HG03045 (cell line): ENCODE data around the gene WDR53.
"Not testable (repeated sequence)": the region's sequence is repeated elsewhere in the genome, so short reads cannot be mapped to it uniquely, and the experiment has no call there.

Experiments
- ATAC-seq: cut with Tn5 transposase; IDR thresholded peaks from one replicate; pipeline ENCODE4 v1.9.1; 2021; ENCODE audit warnings: mild to moderate bottlenecking, moderate library complexity; ENCODE audit not compliant: unreplicated experiment

The WDR53 gene

DNA sequence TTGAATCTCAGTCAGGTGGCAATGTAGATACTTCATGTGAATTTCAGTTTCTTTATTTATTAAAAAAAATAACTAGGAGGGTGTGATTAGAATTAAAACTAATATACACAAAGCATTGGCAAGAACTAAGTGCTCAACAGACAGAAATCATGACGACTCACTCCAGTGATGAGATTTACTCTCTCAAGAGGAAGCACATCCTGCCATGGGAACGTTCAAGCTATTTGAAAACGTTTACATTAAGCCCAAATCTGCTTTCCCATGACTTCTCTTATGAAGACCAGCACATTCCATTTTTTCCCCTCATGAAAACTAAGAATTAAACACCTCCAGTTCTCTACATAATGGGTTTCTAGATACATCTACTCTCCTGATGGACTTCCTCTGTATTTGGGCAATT, 8.5 kb downstream of the WDR53 start:
- no peak for ATAC-seq

DNA sequence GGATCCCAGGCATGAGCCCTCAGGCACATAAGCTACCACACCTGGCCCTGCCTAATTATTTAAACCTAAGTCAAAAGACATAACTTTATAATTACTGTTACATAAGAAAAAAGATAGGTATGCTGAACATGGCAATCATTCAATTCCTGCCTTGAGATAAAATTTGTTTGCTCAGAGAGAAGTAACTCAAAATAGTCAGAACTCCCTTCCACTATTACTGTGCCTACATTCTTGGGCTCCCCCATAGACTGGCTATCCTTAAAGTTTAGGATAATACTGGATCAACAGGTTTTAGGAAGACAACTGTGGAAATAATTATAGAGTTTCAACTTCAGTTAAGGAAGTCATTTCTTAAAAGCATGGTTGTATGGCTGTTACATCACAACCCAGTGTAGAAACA, 9.9 kb downstream of the WDR53 start:
- no peak for ATAC-seq

DNA sequence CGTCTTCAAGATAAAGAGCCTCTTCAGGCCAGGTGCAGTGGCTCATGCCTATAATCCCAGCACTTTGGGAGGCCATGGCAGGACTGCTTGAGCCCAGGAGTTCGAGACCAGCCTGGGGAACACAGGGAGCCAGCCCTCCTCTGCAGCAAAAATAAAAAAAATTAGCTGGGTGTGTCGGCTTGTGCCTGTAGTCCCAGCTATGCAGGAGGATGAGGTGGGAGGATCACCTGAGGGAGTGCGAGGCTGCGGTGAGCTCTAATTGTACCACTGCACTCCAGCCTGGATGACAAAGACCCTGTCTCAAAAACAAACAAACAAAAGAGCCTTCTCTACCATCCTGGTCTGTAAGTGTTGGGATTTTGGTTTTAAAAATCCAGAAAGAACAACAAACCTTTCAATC, 11.1 kb downstream of the WDR53 start:
- no peak for ATAC-seq

DNA sequence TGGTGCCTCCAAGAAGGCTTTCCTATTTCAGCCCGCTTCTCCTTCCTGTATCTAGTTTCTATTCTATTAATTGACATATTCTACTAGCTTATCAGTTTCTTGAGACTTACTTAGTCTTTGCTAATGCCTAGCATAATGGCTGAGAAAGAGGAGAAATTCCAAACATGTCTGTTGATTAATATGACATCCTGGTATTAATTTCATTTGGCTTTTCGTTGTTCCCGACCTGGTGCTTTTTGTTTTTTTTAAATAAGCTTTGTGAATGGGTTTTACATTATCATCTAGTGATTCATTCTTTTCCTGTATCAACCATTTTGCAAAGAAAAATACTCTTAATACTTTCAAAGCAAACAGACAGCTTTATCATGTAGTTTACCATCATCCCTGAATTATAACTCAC, 13.1 kb downstream of the WDR53 start:
- ATAC-seq: no peak

DNA sequence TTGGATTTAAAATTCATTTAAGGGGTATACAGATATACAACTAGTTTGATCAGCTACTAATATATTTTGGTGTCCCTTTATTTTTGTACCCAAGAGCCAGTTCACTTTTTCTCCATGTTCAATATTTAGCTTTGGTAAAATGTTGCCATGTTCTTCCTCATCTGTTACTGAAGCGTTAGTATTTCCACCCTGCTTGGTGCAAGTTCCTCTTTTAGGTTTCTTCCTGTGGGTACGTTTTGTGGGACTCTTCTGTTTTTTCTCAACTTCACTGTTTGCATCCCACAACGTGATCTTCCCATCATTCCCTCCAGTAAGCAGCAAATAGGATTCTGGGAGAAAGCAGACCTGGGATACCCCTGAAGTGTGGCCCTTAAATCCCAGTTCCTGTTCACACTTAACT, 14.1 kb downstream of the WDR53 start:
- ATAC-seq: no peak

DNA sequence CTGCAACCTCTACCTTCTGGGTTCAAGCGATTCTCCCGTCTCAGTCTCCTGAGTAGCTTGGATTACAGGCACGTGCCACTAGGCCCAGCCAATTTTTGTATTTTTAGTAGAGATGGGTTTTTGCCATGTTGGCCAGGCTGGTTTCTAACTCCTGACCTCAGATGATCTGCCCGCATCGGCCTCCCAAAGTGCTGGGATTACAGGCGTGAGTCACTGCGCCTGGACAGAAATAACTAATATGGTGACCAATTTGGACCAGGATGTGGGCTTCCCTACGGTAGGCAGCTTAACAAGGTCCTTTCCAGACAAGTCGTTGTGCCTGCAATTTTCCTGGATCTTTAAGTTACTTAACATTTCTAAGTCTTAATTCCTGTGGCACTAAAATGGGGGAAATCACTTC, 14.8 kb downstream of the WDR53 start:
- no peak for ATAC-seq

DNA sequence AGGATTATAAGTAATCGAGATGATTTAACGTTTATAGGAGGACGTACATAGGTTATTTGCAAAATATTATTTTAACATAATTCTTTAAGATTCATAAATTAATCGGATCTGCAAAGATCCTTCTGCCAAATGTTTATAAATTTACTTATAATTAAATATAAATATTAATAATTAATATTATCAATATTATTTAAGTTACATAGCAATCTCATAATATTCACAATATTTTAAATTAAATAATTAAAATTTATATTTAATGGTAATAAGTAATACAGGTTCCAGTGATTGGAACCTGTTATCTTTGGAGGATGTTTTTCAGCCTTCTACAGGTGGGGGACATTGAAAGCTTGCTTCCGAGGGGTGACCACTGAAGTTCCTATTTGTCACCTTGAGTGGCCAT, 16.1 kb downstream of the WDR53 start:
- no peak for ATAC-seq

DNA sequence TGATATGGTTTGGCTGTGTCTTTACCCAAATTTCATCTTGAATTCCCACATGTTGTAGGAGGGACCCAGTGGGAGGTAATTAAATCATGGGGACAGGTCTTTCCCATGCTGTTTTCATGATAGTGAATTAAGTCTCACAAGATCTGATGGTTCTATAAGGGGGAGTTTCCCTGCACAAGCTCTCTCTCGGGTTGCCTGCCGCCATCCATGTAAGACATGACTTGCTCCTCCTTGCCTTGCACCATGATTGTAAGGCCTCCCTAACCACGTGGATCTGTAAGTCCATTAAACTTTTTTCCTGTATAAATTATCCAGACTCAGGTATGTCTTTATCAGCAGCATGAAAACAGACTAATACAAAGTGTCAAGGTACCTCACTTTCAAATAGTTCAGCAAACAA, 18.2 kb downstream of the WDR53 start:
- ATAC-seq: not testable (repeated sequence)

DNA sequence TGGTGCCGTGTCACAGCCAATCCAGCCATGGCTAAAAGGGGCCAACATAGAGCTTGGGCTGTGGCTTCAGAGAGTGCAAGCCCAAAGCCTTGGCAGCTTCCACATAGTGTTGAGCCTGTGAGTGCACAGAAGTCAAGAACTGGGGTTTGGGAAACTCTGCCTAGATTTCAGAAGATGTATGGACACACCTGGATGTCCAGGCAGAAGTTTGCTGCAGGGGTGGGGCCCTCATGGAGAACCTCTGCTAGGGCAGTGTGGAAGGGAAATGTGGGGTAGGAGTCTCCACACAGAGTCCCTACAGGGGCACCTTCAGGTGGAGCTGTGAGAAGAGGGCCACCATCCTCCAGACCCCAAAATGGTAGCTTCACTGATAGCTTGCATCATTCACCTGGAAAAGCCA, 19.0 kb downstream of the WDR53 start:
- not testable (repeated sequence) for ATAC-seq

DNA sequence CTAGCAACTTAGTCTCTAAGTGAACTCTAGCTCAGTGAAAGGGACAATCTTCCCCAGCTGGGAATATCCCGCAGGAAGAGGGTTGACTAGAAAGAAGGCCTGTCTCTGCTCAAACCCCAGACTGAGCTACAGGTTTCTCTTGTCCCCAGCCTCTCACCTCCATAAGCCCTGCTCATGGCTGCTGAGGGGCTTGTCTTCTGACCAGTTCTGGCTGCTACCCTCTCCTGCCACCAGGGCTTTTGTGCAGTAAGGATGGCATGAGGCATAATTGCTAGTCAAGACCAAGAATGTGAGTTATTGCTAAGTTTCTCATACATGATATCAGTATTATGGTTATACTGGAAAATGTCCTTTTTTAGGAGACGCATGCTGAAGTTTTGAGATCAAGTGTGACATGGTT, 21.3 kb downstream of the WDR53 start:
- no peak for ATAC-seq

DNA sequence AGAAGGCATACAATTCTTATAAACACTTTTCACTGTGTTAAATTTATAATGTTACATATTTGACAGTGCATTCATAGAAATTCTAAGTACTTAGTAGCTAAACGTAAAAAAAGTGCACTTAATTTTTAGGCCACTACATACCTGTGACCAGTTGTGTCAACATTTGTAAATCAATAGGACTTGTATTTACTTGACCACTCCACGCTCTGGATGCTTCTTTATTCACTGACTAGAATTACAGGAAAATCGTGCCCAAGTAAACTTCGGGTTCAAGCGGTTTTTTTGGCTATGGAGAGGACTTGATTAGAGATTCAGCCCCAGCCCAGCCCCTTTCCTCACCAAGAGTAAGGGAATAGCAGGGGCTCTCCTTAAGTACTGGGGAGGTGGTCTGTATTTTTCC, 21.8 kb downstream of the WDR53 start:
- no peak for ATAC-seq

DNA sequence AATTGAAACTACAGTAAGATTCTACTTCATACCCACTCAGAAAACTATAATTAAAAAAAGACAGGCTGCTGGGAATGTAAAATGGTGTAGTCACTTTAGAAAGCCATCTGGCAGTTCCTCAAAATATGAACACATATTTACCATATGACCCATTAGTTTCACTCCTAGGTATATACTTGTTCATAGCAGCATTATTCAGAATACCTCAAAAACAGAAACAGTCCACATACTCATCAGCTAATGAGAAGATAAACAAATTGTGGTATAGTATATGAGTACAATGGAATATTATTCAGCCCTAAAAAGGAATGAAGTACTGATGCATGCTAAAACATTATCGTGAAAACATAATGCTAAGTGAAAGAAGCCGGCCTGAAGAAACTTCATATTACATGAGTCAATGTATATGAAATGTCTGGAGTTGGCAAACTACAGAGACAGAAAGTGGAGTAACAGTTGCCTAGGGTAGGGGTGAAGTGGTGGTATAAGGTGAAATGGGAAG, 23.8 kb downstream of the WDR53 start:
- ATAC-seq: no peak

DNA sequence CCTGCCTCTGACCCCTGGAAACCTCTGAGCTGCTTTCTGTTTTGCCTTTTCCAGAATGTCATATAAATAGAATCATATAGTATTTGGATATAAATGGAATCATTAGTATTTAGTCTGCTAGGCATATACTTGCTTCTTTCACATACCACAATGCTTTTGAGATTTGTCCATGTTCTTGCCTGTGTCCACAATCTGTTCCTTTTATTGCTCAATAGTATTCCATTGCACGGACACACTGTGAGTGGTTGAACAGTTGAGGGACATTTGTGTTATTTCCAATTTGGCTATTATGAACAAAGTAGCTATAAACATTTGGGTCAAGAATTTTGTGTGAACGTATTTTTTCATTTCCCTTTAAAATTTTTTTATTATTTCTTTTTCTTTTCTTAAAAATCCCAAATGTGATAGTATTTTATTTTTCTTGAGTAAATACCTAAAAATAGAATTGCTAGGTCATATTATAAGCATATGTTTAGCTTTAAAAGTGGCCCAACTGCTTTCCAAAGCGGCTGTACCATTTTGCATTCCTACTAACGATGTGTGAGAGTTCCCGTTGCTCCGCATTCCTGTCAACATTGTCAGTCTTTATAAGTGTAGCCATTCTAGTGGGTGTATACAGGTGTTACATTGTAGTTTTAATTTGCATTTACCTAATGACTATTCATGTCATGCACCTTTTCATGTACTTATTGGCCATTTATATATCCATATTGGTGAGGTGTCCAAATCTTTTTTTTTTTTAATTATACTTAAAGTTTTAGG, 26.5 kb downstream of the WDR53 start:
- ATAC-seq: no peak

DNA sequence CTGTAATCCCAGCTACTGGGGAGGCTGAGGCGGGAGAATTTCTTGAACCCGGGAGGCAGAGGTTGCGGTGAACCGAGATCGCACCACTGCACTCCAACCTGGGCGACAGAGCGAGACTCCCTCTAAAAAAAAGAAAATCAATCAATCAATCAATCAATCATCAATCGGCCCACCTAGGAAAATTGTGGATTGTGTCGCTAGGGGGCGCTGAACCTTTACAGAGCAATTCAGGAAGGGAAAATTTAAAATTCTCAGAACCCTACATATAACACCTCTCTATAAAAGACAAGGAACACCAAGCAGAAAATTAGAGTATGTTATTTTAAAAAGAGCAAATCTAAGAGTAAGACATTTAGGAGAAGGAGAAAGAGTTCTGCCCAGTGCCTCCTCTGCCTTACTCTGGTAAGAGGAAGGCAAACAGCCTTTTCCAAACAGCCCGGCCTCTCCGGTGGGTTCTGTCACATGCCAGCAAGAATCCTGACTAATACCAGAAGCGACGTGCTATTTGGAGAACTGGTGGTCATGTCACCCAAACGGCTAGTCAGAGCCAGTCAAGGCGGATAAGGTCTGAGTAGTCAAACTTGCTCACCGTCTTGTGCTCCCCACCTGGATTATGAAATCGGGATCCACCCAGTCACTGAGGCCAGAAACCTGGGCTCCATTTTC, 30.9 kb downstream of the WDR53 start:
- ATAC-seq: no peak

DNA sequence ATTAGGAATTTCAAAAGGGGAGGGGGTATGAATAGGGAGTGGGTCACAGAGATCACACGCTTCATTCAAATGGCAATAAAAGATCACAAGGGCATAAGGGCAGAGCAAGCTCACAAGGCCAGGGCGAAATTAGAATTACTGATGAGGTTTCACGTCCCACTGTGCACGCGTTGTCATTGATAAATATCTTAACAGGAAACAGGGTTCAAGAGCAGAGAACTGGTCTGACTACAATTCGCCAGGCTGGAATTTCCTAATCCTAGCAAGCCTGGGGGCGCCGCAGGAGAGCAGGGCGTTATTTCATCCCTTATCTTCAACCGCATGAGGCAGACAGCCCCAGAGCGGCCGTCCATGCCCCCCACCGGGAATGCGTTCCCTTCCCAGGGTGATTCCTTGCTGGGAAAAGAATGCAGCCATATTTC, 35.1 kb downstream of the WDR53 start:
- ATAC-seq: no peak

DNA sequence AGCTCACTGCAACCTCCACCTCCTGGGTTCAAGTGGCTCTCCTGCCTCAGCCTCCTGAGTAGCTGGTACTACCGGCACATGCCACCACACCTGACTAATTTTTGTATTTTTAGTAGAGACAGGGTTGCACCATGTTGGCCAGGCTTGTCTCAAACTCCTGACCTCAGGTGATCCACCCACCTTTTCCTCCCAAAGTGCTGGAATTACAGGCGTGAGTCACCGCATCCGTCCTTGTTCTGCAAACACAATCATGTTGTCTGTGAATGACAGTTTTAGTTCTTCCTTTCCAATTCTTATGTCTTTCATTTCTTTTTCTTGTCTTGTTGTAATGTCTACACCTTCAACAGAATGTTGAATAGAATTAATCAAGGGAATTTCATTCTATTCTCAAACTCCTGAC, 36.9 kb downstream of the WDR53 start:
- no peak for ATAC-seq

DNA sequence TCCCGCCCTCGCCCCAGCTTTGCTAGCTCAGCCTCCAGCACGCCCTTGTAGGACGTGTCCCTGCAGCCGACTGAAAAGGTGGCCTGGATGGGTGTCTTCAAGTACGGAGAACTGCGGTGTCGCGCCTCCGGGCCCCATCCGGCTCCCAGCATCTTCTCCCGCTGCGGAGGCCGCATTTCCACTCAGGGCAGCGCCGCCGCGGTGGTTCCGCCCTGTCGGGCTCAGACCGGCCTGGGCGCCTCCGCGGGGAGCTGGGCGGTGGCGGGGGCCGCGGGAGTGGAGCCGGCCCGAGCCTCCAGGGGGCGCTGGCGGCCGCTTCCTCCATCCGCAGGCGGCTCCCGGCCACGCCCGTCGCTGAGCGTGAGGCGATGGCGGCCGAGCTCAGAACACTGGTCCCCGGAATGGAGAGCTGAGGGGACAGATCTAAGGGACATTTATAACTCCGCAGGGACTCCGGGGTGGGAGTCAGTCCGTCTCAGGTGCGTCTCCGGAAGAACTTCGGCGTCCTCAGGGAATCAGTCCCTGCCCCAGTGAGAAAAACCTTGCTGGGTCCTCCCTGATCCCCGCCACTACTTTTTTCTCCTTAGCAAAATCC, 39.6 kb downstream of the WDR53 start:
- peak; percentile 82 for ATAC-seq

DNA sequence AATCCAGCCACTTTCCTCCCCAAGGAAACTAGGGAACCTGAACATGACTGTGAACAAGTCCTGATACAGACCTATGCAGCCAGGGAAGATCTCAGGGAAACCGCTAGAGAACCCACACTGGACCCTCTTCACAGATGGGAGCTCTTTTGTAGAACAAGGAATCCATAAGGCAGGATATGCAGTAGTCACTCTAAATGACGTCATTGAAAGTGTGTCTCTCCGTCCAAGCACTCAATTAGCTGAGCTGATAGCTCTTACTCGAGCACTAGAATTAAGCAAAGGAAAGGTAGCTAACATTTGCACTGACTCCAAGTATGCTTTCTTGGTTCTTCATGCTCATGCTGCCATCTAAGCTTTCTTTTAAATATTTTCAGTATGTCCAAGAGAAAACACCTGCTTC, 43.2 kb downstream of the WDR53 start:
- no peak for ATAC-seq

DNA sequence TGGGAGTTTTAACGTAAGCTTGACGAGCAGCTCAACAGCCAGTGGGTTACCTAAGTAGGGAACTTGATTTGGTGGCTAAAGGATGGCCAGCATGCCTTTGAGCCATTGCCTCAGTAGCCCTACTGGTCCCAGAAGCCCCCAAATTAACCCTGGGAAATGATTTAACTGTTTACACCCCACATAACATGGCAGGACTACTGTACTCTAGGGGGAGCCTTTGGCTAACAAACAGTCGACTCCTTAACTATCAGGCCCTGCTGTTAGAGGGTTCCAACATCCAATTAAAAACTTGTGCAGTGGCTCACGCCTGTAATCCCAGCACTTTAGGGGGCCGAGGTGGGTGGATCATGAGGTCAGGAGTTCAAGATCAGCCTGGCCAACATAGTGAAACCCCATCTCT, 43.8 kb downstream of the WDR53 start:
- no peak for ATAC-seq

DNA sequence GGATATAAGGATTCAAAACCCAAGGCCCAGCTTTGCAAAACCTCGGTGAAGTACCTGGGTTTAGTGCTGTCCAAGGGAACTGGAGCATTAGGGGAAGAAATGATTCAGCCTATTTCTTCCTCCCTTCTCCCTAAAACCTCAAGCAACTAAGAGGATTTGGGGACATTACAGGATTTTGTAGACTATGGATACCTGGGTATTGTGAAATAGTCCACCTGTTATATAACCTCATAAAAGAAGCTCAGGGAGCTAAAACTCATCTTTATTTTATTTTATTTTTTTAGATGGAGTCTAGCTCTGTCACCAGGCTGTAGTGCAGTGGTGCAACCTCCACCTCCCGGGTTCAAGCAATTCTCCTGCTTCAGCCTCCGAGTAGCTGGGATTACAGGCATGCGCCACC, 44.5 kb downstream of the WDR53 start:
- no peak for ATAC-seq

DNA sequence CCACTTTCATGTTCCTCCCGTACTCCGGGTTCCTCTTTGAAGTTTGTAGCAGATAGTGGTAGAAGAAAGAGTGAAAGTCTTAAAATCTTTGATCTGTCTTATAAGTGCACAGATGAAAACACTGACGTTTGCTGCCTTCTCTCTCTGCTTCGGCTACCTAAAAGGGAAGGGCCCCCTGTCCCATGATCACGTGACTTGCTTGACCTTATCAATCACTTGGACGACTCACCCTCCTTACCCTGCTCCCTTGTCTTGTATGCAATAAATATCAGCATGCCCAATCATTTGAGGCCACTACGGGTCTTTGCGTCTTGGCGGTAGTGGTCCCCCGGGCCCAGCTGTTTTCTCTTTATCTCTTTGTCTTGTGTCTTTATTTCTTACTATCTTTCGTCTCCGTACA, 47.1 kb downstream of the WDR53 start:
- ATAC-seq: not testable (repeated sequence)

DNA sequence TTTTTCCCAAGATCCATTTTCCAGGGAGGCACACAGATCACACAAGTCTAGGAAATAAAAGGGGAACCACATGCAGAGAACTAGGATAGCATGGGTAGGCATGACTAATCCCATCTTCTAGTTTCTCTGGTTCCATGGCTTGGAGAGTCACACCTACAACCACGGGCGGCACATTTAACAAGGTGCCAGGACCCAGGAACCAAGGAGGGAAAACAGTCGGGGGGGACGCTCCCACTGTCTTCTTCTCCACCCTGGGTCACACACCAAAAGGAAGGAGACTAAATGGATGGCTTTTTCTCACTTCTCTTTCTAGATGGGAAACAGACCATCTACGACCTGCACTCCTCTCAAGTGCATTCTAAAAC, 48.7 kb downstream of the WDR53 start:
- no peak for ATAC-seq
